RWPE1 (cell line): Measurements from ENCODE around the gene MACROD1.
A peak's percentile ranks its signal among the peaks of the same experiment; 100 is the strongest.

ENCODE experiments used
- CTCF ChIA-PET: fragments of 350-600 bp; sonication (Branson Sonifier 250); formaldehyde crosslinking; extraction: SDS; loops from one replicate; lab custom pipeline; 2021; lab: Yijun Ruan, JAX
- POLR2A ChIA-PET: fragments of 400-600 bp; formaldehyde crosslinking; extraction: SDS; loops from one replicate; lab custom pipeline; 2020; ENCODE audit warnings: antibody characterized with exemption; ENCODE audit not compliant: low non-redundant PET; lab: Yijun Ruan, JAX
- DNase-seq: peaks from one replicate; pipeline ENCODE4 v3.0.0; 2012; ENCODE audit warnings: low spot score
- H3K27ac ChIP-seq: fragments of 450-650 bp; 2 replicates; pipeline ENCODE4 v1.5.1; 2017
- CTCF ChIP-seq: fragments of 450-650 bp; conservative IDR thresholded peaks from 2 replicates; pipeline ENCODE4 v1.5.1; 2017; ENCODE audit warnings: low read depth, mild to moderate bottlenecking

The MACROD1 gene

GRCh38 chr11:64126371-64126770, 39.5 kb downstream of the MACROD1 start:
- ChIA-PET POLR2A (no interaction called here), CTCF (no interaction called here)
- H3K27ac ChIP-seq = no peak overlapping the region
- no peak for TF ChIP-seq CTCF
- no peak for DNase-seq

GRCh38 chr11:64125676-64126075, 40.2 kb downstream of the MACROD1 start:
- no peak overlapping the region for H3K27ac ChIP-seq
- ChIA-PET CTCF (interaction anchor here (0.6 kb wide), 1 partner anchor 264 kb away, joined by 3 read pairs; no protein-coding TSS in a partner anchor), POLR2A (no interaction called here)
- DNase-seq = no peak
- no peak for TF ChIP-seq CTCF

- H3K27ac ChIP-seq = peak overlapping the region; percentile 49
- TF ChIP-seq CTCF = no peak
- POLR2A ChIA-PET = interaction anchor here (0.6 kb wide), 1 partner anchor 25 kb away, joined by 3 read pairs; no protein-coding TSS in a partner anchor
- CTCF ChIA-PET = no interaction called here
- DNase-seq = peak; percentile 13
Measured at GRCh38 chr11:64124147-64124546, 41.8 kb downstream of the MACROD1 start.

- peak overlapping the region; percentile 88 for H3K27ac ChIP-seq
- ChIA-PET POLR2A (interaction anchor here (0.6 kb wide), 1 partner anchor 25 kb away, joined by 3 read pairs; no protein-coding TSS in a partner anchor), CTCF (no interaction called here)
- DNase-seq = no peak
- no peak for TF ChIP-seq CTCF
Measured at GRCh38 chr11:64123679-64124078, 42.2 kb downstream of the MACROD1 start.

GRCh38 chr11:64122411-64123410, 43.2 kb downstream of the MACROD1 start:
- DNase-seq = no peak
- ChIA-PET CTCF (interaction anchor here (0.5 to 1.2 kb wide), 2 partner anchors 79 to 90 kb away, joined by 5 to 7 read pairs; no protein-coding TSS in a partner anchor), POLR2A (no interaction called here)
- peak overlapping the region; percentile 88 for H3K27ac ChIP-seq
- TF ChIP-seq CTCF = no peak

- no peak for TF ChIP-seq CTCF
- ChIA-PET POLR2A (interaction anchor here (0.6 kb wide), 1 partner anchor 145 kb away, joined by 7 read pairs; no protein-coding TSS in a partner anchor), CTCF (interaction anchor here (0.5 to 1.2 kb wide), 3 partner anchors 44 to 89 kb away, joined by 3 to 7 read pairs (median 5); no protein-coding TSS in a partner anchor)
- H3K27ac ChIP-seq = peak overlapping the region; percentile 88
- DNase-seq = peak; percentile 54
Measured at GRCh38 chr11:64121663-64122410, 44.1 kb downstream of the MACROD1 start.
